ENCODE measurements around the gene GALNT17. TPM values are rescaled to one million over a fixed set of nuclear protein-coding genes. Genes with fewer than 3 reads are reported as not detected.

GALNT17 gene
- polyA plus RNA-seq, 1 experiment, result not detected

- TF ChIP-seq CTCF (IDR thresholded peaks at IDR 0.05; ENCODE audit: low read depth, low read length), result no peak
- no peak overlapping the region for H3K27ac ChIP-seq (ENCODE audit: low read depth, low read length)
- DNase-seq (ENCODE audit: low read depth, low spot score), result no peak
- no peaks in the 10 kb centered on the region for H3K27me3 ChIP-seq (ENCODE audit: control insufficient read depth, insufficient read depth, low read length)
- ChIA-PET POLR2A (no interaction called here), CTCF (interaction anchor here (0.6 kb wide), 1 partner anchor 222 kb away, joined by 3 read pairs; no protein-coding TSS in a partner anchor)
- no peak overlapping the region for H3K4me3 ChIP-seq (ENCODE audit: low read depth, low read length)
- peaks cover 35% of the 10 kb centered on the region for H3K9me3 ChIP-seq (ENCODE audit: control insufficient read depth, insufficient read depth, low read length)
Observed at GRCh38 chr7:71182438-71182935, 50.5 kb downstream of the GALNT17 start.

GRCh38 chr7:71184136-71184535 is 52.2 kb downstream of the GALNT17 start:
- TF ChIP-seq CTCF (IDR thresholded peaks at IDR 0.05; ENCODE audit: low read depth, low read length), result no peak
- ChIA-PET POLR2A (no interaction called here), CTCF (no interaction called here)
- Histone ChIP-seq H3K27me3 (ENCODE audit: control insufficient read depth, insufficient read depth, low read length) (no peaks in the 10 kb centered on the region), H3K27ac (ENCODE audit: low read depth, low read length) (no peak overlapping the region), H3K4me3 (ENCODE audit: low read depth, low read length) (no peak overlapping the region), H3K9me3 (ENCODE audit: control insufficient read depth, insufficient read depth, low read length) (peaks cover 35% of the 10 kb centered on the region)
- DNase-seq (ENCODE audit: low read depth, low spot score), result no peak

GRCh38 chr7:71184609-71185008 is 52.7 kb downstream of the GALNT17 start:
- Histone ChIP-seq H3K4me3 (ENCODE audit: low read depth, low read length) (no peak overlapping the region), H3K27me3 (ENCODE audit: control insufficient read depth, insufficient read depth, low read length) (no peaks in the 10 kb centered on the region), H3K9me3 (ENCODE audit: control insufficient read depth, insufficient read depth, low read length) (peaks cover 32% of the 10 kb centered on the region), H3K27ac (ENCODE audit: low read depth, low read length) (no peak overlapping the region)
- ChIA-PET CTCF (no interaction called here), POLR2A (no interaction called here)
- TF ChIP-seq CTCF (IDR thresholded peaks at IDR 0.05; ENCODE audit: low read depth, low read length), result no peak
- DNase-seq (ENCODE audit: low read depth, low spot score), result no peak

- POLR2A ChIA-PET, result no interaction called here
- DNase-seq (ENCODE audit: low read depth, low spot score), result no peak
- Histone ChIP-seq H3K4me3 (ENCODE audit: low read depth, low read length) (no peak overlapping the region), H3K27me3 (ENCODE audit: control insufficient read depth, insufficient read depth, low read length) (no peaks in the 10 kb centered on the region), H3K27ac (ENCODE audit: low read depth, low read length) (no peak overlapping the region), H3K9me3 (ENCODE audit: control insufficient read depth, insufficient read depth, low read length) (peaks cover 27% of the 10 kb centered on the region)
- no peak for TF ChIP-seq CTCF (IDR thresholded peaks at IDR 0.05; ENCODE audit: low read depth, low read length)
- CTCF ChIA-PET, result no interaction called here
Observed at GRCh38 chr7:71186535-71187057, 54.7 kb downstream of the GALNT17 start.

GRCh38 chr7:71191771-71192170 is 59.8 kb downstream of the GALNT17 start:
- no peak for TF ChIP-seq CTCF (IDR thresholded peaks at IDR 0.05; ENCODE audit: low read depth, low read length)
- ChIA-PET CTCF (no interaction called here), POLR2A (no interaction called here)
- Histone ChIP-seq H3K9me3 (ENCODE audit: control insufficient read depth, insufficient read depth, low read length) (peaks cover 26% of the 10 kb centered on the region), H3K4me3 (ENCODE audit: low read depth, low read length) (no peak overlapping the region), H3K27me3 (ENCODE audit: control insufficient read depth, insufficient read depth, low read length) (no peaks in the 10 kb centered on the region), H3K27ac (ENCODE audit: low read depth, low read length) (no peak overlapping the region)
- DNase-seq (ENCODE audit: low read depth, low spot score), result no peak

All from AG04450 (cell line).